Activated CD8-positive, alpha-beta memory T cell treated with anti-CD3 and anti-CD28 coated beads for 36 hours (primary cell): ENCODE measurements around the gene TMEM51. TPM values are rescaled to one million over a fixed set of nuclear protein-coding genes. Genes with fewer than 3 reads are reported as not detected.

Experiments
- CTCF ChIA-PET: fragments of 350-600 bp; sonication (Branson Sonifier 250); formaldehyde crosslinking; loops from one replicate; lab custom pipeline; 2021; ENCODE audit warnings: antibody characterized with exemption; lab: Charles Lee
- POLR2A ChIA-PET: fragments of 350-600 bp; sonication (Branson Sonifier 250); formaldehyde crosslinking; loops from one replicate; lab custom pipeline; 2021; ENCODE audit warnings: antibody characterized with exemption; lab: Charles Lee
- total RNA-seq, 2 experiments: library from RNA; stranded (reverse); gene quantifications; one replicate each; pipeline ENCODE4 v1.2.3, GENCODE V29; 2021

The TMEM51 gene
- total RNA-seq, 2 experiments from 2014 or later = not detected

DNA sequence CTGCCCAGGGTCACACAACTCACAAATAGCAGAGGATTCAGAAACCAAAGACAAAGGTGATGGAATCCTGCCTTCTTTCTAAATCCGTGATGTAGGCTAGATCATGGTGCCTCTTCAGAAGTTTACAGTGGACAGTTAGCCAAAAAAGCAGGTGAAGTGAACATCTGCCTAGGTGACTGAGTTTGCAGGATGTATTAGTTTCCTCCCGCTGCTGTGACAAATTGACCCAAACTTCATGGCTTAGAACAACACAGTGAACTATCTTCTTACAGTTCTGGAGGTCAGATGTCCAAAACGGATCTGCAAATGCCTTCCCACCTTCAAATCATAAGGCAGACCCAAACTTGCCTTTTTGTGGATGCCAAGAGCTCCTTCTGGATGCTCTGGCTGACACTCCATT lies 3.2 kb upstream of the TMEM51 start:
- ChIA-PET POLR2A (no interaction called here), CTCF (no interaction called here)

DNA sequence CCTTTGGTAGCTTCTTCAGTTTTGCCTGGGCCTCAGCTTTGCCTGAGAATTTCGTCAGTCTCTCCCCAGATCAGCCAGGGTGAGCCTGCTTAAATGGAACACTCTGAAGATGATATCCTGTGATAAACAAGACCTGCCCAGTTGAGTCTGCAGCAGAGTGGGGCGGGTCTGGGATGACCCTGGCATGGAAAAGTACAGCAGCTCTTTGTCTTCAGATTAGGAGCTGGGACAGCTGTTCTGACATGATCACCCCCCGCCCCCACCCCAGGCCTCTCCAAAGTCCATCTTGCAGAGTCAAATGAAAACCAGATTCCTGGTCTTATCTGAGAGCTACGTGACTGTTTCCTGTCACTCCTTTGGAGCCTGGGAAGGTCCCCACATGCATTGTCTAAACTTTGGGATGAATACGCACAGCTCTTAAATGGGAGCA lies 2.2 kb upstream of the TMEM51 start:
- ChIA-PET CTCF (no interaction called here), POLR2A (no interaction called here)

GRCh38 chr1:15151871-15152270 lies 1.7 kb upstream of the TMEM51 start:
- ChIA-PET CTCF (no interaction called here), POLR2A (no interaction called here)

DNA sequence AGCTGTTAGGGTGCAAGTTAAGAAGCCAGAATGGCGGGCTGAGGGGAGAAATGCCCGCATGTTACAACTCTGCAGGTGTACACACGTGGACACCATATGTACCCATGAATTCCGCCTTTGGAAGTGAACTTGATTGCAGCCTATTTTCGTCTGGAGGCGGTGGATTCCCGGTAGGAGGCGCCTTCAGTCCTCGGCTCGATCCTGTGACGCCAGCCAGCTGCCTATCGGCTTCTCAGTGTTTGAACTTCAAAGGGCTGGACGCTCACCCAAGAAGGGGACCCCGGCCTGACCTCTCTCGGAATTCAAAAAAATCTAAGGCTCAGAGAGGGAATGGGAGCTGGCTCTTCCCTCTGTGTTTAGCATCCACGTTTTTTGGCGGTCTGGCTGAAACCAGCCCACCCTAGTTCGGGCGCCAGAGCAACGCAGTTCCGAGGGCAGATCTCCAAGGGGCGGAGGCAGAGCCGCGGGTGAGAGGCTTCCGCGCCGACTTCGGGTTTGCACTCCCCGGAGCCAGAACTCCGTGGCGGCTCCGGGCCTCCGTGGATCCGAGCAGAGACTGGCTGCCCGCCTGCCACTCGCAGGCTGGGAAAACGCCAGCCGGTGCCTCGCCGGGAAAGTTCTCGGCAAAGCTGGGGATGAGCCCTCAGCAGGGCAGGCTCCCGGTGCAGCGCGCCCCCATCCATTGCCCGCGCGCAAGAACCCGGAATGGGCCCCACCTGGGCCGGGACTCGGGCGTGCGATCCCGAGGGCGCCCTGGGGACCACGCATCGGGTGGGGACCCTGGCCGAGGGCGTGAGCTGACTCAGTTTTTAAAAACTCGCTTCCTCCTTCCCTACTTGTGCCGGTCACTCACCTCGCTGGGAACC lies 996 bp upstream of the TMEM51 start:
- CTCF ChIA-PET = interaction anchor here (1.0 to 1.2 kb wide), 2 partner anchors 24 to 152 kb away, joined by 3 to 4 read pairs; no protein-coding TSS in a partner anchor
- POLR2A ChIA-PET = no interaction called here

GRCh38 chr1:15153842-15154479 lies 414 bp downstream of the TMEM51 start:
- ChIA-PET POLR2A (no interaction called here), CTCF (interaction anchor here (1.2 to 1.4 kb wide), 2 partner anchors 19 to 151 kb away, joined by 3 to 4 read pairs; no protein-coding TSS in a partner anchor)

DNA sequence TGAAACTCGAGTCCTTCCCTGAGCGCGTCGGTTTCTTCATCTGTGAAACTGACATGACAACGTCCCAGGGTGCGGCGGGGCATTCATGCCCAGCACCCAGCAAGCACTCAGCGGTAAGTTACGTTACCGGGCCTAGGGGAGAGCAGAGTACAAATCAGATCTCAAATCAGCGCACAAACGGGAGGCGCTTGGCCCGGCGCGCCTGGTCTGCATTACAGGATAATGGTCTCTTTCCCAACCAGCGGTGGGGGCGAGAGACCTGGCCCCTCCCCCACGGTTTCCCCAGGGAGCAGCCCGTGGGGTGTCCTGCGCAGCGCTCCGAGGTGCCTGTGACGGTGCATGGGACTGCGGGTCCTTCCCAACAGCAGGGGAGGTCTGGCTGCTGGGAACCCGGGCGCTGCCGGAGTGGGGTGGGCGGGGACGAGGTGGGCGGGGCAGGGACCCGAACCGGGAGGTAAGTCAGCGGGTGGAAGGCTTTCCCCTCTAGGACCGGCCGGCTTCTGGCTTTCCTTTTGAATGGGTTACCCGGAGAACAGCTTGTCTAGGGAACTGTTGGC lies 1.0 kb downstream of the TMEM51 start:
- CTCF ChIA-PET = interaction anchor here (1.4 kb wide), 1 partner anchor 20 kb away, joined by 4 read pairs; no protein-coding TSS in a partner anchor

DNA sequence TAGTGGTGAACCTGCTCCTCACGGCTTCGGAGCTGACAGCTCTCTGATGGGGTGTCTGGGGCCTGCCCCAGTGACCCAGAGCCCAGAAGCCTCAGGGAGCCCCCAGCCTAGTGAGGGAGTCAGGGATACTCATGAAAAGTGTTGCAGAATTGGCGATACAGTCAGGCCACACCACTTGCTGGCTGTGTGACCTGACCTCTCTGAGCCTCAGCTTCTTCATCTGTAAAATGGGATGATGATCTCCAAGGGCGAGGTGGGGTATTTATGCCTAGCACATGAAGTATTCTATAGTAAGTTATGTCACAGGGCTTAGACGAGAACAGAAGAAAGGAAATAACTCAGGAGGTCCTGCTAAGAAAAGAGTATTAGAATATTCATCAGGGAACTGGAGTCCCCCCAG lies 1.6 kb downstream of the TMEM51 start:
- POLR2A ChIA-PET = no interaction called here
- CTCF ChIA-PET = no interaction called here

More for the DNA sequence above, 1.0 kb downstream of the TMEM51 start:
- POLR2A ChIA-PET = no interaction called here

- ChIA-PET POLR2A (no interaction called here), CTCF (no interaction called here)
These were observed 2.6 kb downstream of the TMEM51 start for GRCh38 chr1:15155888-15156741.

DNA sequence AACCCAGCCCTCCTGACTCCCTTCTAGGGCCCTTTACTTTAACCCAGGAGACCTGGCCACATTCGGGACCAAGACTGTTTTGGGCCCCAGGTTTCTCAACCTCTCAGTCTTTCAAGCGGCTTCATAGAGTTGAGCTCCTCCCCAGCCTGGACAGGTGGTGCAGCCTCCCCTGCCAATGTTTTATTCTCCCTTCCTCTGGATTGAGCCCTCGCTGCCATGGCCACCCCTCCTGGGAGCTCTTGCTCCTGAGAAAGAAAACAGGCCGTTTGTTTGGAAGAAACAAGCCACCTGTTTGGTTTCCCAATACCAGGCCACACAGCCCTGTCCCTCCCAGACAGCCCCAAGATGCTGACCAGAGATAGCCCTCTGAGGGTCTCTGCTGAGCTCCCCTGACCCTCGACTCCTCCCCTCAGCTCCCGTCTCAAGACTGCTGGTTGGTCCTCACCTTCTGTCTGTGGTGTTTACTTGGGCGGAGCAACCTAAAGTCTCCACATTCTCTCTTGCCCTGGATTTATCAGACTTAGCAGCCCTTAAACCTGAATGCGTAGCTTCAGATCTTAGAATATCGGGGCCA lies 3.3 kb downstream of the TMEM51 start:
- ChIA-PET CTCF (no interaction called here), POLR2A (no interaction called here)

- POLR2A ChIA-PET = no interaction called here
- CTCF ChIA-PET = no interaction called here
These were observed 4.2 kb downstream of the TMEM51 start for GRCh38 chr1:15157524-15158399.

- ChIA-PET CTCF (interaction anchor here (0.6 kb wide), 2 partner anchors 92 to 105 kb away, joined by 3 read pairs; no protein-coding TSS in a partner anchor), POLR2A (no interaction called here)
These were observed 5.1 kb downstream of the TMEM51 start for GRCh38 chr1:15158506-15159165.

DNA sequence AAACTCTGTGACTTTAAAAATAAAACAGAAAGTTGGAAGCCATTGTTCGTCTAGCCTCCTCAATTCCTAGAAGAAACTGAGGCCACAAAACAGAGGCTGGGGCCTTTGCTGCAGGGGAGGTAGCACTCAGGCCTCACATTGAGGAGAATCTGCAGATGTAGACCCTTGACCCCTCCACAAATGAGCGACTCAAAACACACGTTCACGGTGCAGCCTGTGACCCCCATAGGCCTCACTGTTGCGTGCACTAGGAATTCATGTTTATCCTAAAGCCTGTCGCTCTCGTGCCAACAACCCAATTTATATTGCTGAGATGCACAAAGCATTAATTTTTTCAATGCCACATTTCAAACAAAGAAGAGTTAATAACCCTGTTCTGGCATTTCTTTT lies 5.6 kb downstream of the TMEM51 start:
- ChIA-PET CTCF (interaction anchor here (0.6 kb wide), 2 partner anchors 92 to 104 kb away, joined by 3 read pairs; no protein-coding TSS in a partner anchor), POLR2A (no interaction called here)

DNA sequence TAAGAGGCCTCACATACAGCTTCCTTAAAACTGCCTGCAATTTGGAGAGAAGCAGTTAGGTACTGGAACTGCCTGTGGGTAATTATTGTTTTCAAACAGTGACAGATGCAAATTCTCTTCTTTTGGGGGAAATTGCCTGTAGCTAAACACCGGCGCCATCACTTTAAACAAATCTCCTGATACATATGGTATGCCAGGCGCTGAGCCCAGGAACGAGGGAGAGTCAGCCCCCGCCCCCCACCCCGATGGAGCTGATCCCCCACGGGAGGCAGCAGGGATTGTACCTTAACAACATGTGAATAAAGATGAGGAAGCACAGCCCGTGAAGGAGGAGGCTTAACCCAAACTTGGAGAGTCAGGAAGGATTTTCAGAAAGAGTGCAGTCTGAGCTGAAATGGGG lies 7.1 kb downstream of the TMEM51 start:
- ChIA-PET CTCF (no interaction called here), POLR2A (no interaction called here)

DNA sequence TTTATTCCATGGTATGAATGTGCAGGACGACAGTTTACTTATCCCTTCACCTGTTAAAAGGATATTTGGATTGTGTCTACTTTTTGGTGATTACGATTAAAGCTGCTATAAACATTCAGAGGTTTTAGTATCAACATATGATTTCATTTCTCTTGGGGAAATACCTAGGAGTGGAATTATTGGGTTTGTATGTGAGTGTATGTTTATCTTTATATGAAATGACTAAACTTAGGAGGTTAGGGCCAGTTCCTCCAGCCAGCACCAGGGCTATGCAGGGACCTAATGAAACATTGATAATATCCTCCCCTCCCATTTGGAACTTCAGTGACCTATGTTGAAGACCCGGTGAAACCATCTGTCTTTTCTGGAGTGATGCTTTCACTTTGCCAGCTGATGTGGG lies 13.8 kb downstream of the TMEM51 start:
- CTCF ChIA-PET = no interaction called here
- POLR2A ChIA-PET = no interaction called here

DNA sequence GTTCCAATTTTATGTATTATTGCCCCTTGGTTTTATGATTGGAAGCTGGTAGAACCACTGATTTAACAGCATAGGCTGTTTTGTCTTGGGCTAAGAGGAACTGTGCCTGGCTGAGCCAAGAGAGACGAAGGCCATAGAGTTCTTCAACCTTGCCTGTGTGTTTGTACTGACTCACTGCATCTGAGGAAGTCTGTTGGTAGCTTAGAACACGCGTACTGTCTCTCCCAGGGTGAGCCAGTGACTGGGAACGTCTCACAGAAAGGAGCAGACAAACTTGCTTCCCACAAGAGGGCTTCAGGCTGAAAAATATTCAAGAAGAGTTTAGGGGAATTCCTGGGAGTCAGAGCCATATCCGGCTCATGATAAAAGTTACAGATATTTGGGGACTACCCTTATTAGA lies 14.9 kb downstream of the TMEM51 start:
- ChIA-PET CTCF (no interaction called here), POLR2A (no interaction called here)

DNA sequence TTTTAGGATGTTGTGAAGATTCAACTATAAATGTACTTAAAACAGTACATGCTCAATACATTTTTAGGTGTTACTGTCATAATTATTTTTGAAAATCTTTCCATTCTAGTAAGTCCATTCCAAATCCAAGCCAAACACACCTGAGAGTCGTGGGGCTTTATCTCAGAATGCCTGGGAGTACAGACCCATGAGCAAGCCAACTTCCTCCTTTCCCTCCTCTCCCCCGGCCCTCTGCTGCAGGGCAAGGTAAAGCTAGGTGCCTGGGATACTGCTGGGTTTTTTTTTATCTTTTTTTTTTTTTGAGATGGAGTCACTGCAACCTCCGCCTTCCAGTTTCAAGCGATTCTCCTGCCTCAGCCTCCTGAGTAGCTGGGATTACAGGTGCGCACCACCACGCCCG lies 16.5 kb downstream of the TMEM51 start:
- ChIA-PET POLR2A (no interaction called here), CTCF (no interaction called here)

DNA sequence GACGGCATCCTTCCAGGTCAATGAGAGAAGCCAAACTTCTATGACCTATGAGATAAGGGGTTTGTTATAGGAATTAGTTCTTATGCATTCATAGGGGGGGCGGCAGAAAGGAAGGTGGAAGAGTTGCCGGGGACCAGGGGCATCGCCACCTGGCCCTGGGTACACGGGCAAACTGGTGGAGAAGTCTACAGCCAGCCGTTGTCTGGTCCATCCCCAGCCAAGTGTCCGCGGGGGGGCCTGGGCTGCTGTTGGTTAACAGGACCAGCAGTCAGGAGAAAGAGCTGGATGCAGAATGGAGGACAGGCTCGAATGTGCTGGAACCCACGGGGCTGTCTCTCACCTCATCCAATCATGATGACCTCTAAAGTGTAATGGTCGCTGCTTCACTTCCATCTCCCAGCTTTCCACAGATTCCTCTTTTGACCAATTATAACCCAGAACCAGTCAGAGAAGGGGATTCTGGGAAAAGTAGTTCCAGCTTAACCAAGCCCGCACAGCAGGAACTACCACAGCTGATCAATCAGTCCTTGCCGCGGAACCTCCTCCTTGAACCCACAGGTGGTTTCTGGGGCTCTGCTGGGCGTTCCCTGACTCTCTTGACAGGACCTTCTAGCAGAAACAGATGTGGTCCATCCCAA lies 17.8 kb downstream of the TMEM51 start:
- POLR2A ChIA-PET = no interaction called here

More for the DNA sequence above, 17.8 kb downstream of the TMEM51 start:
- CTCF ChIA-PET = no interaction called here
